ENCODE measurements around the gene SHB.

The SHB gene

DNA sequence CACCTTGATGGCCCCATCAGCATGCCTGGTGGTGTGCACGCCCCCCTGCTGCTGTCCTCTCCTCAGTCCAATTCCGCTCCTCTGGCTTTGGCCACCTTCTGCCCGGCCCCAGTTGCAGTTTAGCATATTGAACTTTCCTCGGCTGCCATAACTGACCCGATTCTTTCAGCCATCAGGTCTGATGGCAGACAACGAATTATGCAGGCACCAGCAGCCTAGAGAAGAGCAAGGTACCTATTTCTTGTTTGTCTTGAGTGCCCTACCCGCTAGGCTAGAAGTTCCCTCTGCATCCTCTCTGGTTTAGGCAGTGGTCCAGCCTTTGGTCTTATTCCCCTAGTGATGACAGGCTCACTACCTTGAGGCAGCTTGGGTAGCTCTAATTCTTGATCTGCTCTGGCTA, 122.1 kb downstream of the SHB start:
- ChIA-PET CTCF (no interaction called here), POLR2A (no interaction called here)
- no peak overlapping the region for H3K27ac ChIP-seq (ENCODE audit: extremely low read depth, low read depth, low read length)

DNA sequence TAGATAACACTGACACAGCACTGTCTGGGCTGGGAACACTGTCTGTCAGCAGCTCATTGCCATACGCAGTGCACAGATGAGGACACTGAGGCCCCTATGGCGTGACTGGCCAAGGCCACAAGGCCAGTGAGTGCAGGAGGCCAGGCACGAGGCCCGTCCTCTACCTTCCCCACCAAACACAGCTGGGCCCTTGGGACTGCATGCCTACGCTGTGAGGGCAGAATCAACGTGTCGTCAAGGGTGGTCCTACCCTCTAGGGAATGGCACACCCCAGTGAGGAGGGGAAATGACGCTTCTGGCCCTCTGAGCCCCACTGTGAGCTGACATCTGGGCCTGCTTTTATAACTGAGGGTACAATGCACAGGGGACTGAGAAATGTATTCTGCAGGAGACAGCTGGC, 123.0 kb downstream of the SHB start:
- H3K4me1 ChIP-seq (ENCODE audit: control insufficient read depth, insufficient read depth, low read length): no peaks in the 10 kb centered on the region
- ChIA-PET CTCF (no interaction called here), POLR2A (no interaction called here)
- no peak overlapping the region for H3K4me3 ChIP-seq (ENCODE audit: low read depth, low read length)
- H3K27ac ChIP-seq (ENCODE audit: extremely low read depth, low read depth, low read length): no peak overlapping the region
- H3K9me3 ChIP-seq (ENCODE audit: control insufficient read depth, insufficient read depth, low read depth, low read length): no peaks in the 10 kb centered on the region
- H3K36me3 ChIP-seq (ENCODE audit: control insufficient read depth in 2 of 2, insufficient read depth in 1 of 2, low read length in 2 of 2): peaks cover 0 to 95% of the 10 kb centered on the region in 2 experiments; a peak in 2 of 3 replicates
- no peak for TF ChIP-seq ZNF555 (tag by site-specific recombination; conservative IDR thresholded peaks at IDR 0.05)
- TF ChIP-seq, protein P1, sequence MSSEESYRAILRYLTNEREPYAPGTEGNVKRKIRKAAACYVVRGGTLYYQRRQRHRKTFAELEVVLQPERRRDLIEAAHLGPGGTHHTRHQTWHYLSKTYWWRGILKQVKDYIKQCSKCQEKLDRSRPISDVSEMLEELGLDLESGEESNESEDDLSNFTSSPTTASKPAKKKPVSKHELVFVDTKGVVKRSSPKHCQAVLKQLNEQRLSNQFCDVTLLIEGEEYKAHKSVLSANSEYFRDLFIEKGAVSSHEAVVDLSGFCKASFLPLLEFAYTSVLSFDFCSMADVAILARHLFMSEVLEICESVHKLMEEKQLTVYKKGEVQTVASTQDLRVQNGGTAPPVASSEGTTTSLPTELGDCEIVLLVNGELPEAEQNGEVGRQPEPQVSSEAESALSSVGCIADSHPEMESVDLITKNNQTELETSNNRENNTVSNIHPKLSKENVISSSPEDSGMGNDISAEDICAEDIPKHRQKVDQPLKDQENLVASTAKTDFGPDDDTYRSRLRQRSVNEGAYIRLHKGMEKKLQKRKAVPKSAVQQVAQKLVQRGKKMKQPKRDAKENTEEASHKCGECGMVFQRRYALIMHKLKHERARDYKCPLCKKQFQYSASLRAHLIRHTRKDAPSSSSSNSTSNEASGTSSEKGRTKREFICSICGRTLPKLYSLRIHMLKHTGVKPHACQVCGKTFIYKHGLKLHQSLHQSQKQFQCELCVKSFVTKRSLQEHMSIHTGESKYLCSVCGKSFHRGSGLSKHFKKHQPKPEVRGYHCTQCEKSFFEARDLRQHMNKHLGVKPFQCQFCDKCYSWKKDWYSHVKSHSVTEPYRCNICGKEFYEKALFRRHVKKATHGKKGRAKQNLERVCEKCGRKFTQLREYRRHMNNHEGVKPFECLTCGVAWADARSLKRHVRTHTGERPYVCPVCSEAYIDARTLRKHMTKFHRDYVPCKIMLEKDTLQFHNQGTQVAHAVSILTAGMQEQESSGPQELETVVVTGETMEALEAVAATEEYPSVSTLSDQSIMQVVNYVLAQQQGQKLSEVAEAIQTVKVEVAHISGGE (tag by site-specific recombination; conservative IDR thresholded peaks at IDR 0.05; ENCODE audit: low read depth): no peak
- TF ChIP-seq ZNF19 (tag by site-specific recombination; IDR thresholded peaks at IDR 0.05; ENCODE audit: low read depth): no peak
- TF ChIP-seq KLF8 (tag by site-specific recombination; IDR thresholded peaks at IDR 0.05): no peak

More for the DNA sequence above, 122.1 kb downstream of the SHB start:
- TF ChIP-seq ZNF510 (tag by site-specific recombination; IDR thresholded peaks at IDR 0.05; ENCODE audit: insufficient replicate concordance) (no peak), ZXDB (tag by site-specific recombination; IDR thresholded peaks at IDR 0.05) (no peak), SETDB1 (IDR thresholded peaks at IDR 0.05; ENCODE audit: insufficient read length, low read length) (no peak), ZNF792 (tag by site-specific recombination; IDR thresholded peaks at IDR 0.05) (no peak), ZSCAN18 (tag by site-specific recombination; IDR thresholded peaks at IDR 0.05) (no peak), ZNF658 (tag by site-specific recombination; IDR thresholded peaks at IDR 0.05) (no peak), ZBTB21 (tag by site-specific recombination; IDR thresholded peaks at IDR 0.05) (no peak), SP7 (tag by site-specific recombination; IDR thresholded peaks at IDR 0.05) (no peak), HOXA7 (CRISPR knock-in tag; IDR thresholded peaks at IDR 0.05; ENCODE audit: borderline replicate concordance) (no peak), ZNF548 (tag by site-specific recombination; IDR thresholded peaks at IDR 0.05) (no peak), ZNF677 (tag by site-specific recombination; IDR thresholded peaks at IDR 0.05) (no peak), ZBTB17 (tag by site-specific recombination; IDR thresholded peaks at IDR 0.05) (no peak), HOXD13 (CRISPR knock-in tag; IDR thresholded peaks at IDR 0.05; ENCODE audit: borderline replicate concordance) (no peak), ZNF776 (tag by site-specific recombination; IDR thresholded peaks at IDR 0.05; ENCODE audit: borderline replicate concordance) (no peak)
- TF ChIP-seq, protein P2, sequence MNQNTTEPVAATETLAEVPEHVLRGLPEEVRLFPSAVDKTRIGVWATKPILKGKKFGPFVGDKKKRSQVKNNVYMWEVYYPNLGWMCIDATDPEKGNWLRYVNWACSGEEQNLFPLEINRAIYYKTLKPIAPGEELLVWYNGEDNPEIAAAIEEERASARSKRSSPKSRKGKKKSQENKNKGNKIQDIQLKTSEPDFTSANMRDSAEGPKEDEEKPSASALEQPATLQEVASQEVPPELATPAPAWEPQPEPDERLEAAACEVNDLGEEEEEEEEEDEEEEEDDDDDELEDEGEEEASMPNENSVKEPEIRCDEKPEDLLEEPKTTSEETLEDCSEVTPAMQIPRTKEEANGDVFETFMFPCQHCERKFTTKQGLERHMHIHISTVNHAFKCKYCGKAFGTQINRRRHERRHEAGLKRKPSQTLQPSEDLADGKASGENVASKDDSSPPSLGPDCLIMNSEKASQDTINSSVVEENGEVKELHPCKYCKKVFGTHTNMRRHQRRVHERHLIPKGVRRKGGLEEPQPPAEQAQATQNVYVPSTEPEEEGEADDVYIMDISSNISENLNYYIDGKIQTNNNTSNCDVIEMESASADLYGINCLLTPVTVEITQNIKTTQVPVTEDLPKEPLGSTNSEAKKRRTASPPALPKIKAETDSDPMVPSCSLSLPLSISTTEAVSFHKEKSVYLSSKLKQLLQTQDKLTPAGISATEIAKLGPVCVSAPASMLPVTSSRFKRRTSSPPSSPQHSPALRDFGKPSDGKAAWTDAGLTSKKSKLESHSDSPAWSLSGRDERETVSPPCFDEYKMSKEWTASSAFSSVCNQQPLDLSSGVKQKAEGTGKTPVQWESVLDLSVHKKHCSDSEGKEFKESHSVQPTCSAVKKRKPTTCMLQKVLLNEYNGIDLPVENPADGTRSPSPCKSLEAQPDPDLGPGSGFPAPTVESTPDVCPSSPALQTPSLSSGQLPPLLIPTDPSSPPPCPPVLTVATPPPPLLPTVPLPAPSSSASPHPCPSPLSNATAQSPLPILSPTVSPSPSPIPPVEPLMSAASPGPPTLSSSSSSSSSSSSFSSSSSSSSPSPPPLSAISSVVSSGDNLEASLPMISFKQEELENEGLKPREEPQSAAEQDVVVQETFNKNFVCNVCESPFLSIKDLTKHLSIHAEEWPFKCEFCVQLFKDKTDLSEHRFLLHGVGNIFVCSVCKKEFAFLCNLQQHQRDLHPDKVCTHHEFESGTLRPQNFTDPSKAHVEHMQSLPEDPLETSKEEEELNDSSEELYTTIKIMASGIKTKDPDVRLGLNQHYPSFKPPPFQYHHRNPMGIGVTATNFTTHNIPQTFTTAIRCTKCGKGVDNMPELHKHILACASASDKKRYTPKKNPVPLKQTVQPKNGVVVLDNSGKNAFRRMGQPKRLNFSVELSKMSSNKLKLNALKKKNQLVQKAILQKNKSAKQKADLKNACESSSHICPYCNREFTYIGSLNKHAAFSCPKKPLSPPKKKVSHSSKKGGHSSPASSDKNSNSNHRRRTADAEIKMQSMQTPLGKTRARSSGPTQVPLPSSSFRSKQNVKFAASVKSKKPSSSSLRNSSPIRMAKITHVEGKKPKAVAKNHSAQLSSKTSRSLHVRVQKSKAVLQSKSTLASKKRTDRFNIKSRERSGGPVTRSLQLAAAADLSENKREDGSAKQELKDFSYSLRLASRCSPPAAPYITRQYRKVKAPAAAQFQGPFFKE (tag by site-specific recombination; IDR thresholded peaks at IDR 0.05; ENCODE audit: borderline replicate concordance): no peak
- TF ChIP-seq, protein P3, sequence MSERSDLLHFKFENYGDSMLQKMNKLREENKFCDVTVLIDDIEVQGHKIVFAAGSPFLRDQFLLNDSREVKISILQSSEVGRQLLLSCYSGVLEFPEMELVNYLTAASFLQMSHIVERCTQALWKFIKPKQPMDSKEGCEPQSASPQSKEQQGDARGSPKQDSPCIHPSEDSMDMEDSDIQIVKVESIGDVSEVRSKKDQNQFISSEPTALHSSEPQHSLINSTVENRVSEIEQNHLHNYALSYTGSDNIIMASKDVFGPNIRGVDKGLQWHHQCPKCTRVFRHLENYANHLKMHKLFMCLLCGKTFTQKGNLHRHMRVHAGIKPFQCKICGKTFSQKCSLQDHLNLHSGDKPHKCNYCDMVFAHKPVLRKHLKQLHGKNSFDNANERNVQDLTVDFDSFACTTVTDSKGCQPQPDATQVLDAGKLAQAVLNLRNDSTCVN (tag by site-specific recombination; optimal IDR thresholded peaks at IDR 0.05): no peak
- no peaks in the 10 kb centered on the region for H3K4me1 ChIP-seq (ENCODE audit: control insufficient read depth, insufficient read depth, low read length)
- H3K36me3 ChIP-seq (ENCODE audit: control insufficient read depth in 2 of 2, insufficient read depth in 1 of 2, low read length in 2 of 2): peaks cover 0 to 95% of the 10 kb centered on the region in 2 experiments; a peak in 2 of 3 replicates
- H3K4me3 ChIP-seq (ENCODE audit: low read depth, low read length): no peak overlapping the region
- no peaks in the 10 kb centered on the region for H3K9me3 ChIP-seq (ENCODE audit: control insufficient read depth, insufficient read depth, low read depth, low read length)
